ENCODE data around the gene TSPAN32.

Gene TSPAN32

GRCh38 chr11:2366276-2366675 is 64.5 kb downstream of the TSPAN32 start:
- no peak for DNase-seq (ENCODE audit: low spot score)

GRCh38 chr11:2366733-2367132 is 64.9 kb downstream of the TSPAN32 start:
- no peak for DNase-seq (ENCODE audit: low spot score)

DNA sequence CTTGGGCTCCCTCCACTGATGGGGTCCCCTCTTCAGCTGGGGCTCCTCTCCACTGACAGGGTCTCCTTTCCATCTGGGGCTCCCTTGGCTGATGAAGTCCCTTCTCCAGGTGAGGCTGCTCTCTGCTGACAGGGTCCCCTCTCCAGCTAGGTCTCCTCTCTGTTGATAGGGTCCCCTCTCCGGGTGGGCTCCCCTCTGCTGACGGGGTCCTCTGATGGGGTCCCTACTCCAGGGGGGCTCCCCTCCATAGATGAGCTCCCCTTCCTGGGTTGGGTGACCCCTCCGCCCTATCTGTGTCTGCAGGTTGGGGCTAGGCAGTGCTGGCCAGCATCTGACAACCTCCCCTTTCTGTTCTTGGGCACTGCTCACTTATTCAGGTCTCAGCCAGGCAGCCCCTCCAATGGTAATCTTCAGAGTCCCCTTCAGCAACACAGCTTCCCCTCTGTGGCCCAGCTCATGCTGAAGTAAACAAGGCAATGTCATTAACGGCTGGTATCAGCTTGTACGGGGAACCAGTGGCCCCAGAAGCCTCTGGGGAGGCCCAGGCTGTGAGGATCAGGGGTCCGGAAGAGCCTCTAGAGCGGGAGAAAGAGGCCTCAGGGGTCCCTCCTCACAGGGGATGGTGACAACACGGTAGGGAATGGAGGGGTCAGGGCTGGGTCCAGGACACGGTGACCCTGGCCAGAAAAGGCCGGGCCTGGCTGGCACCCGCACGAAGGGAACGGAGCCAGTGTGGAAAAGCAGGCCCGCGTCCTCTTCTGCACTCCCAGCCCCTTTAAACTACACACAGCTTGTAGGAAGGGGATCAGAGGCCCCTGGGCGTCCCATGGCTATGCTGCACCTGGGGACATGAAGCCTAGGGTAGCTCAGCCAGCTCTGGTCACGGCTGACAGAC is 65.7 kb downstream of the TSPAN32 start:
- no peak for DNase-seq (ENCODE audit: low spot score)
